ENCODE results near the gene FAM43A.

GRCh38 chr3:194714564-194714963 is 28.9 kb downstream of the FAM43A start:
- TF ChIP-seq YY1 (IDR thresholded peaks at IDR 0.05; ENCODE audit: low read depth, low read length) = no peak
- no peak for TF ChIP-seq SP1 (IDR thresholded peaks at IDR 0.05; ENCODE audit: low read depth, low read length)
- TF ChIP-seq, protein P1, sequence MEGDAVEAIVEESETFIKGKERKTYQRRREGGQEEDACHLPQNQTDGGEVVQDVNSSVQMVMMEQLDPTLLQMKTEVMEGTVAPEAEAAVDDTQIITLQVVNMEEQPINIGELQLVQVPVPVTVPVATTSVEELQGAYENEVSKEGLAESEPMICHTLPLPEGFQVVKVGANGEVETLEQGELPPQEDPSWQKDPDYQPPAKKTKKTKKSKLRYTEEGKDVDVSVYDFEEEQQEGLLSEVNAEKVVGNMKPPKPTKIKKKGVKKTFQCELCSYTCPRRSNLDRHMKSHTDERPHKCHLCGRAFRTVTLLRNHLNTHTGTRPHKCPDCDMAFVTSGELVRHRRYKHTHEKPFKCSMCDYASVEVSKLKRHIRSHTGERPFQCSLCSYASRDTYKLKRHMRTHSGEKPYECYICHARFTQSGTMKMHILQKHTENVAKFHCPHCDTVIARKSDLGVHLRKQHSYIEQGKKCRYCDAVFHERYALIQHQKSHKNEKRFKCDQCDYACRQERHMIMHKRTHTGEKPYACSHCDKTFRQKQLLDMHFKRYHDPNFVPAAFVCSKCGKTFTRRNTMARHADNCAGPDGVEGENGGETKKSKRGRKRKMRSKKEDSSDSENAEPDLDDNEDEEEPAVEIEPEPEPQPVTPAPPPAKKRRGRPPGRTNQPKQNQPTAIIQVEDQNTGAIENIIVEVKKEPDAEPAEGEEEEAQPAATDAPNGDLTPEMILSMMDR (IDR thresholded peaks at IDR 0.05 in 2 of 3, conservative IDR thresholded peaks at IDR 0.05 in 1 of 3; ENCODE audit: control insufficient read depth in 2 of 3, extremely low read depth in 1 of 3, insufficient read depth in 1 of 3, low read depth in 3 of 3, low read length in 3 of 3) = no peak
- no peak for TF ChIP-seq NFIC (IDR thresholded peaks at IDR 0.05; ENCODE audit: low read depth, low read length)
- TF ChIP-seq ASH2L (IDR thresholded peaks at IDR 0.05; ENCODE audit: borderline replicate concordance, low read depth) = no peak
- no peak for TF ChIP-seq YBX1 (IDR thresholded peaks at IDR 0.05)
- TF ChIP-seq NR2C2 (IDR thresholded peaks at IDR 0.05; ENCODE audit: borderline replicate concordance, control insufficient read depth, insufficient read length, low read depth) = no peak
- no peak for TF ChIP-seq BMI1 (IDR thresholded peaks at IDR 0.05; ENCODE audit: borderline replicate concordance)
- no peak for TF ChIP-seq RAD51 (IDR thresholded peaks at IDR 0.05)
- TF ChIP-seq, protein P2, sequence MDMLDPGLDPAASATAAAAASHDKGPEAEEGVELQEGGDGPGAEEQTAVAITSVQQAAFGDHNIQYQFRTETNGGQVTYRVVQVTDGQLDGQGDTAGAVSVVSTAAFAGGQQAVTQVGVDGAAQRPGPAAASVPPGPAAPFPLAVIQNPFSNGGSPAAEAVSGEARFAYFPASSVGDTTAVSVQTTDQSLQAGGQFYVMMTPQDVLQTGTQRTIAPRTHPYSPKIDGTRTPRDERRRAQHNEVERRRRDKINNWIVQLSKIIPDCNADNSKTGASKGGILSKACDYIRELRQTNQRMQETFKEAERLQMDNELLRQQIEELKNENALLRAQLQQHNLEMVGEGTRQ (IDR thresholded peaks at IDR 0.05; ENCODE audit: borderline replicate concordance, low read depth, low read length) = no peak

All from GM12878 (cell line).